Mesothelial cell of epicardium (in vitro differentiated cells): ENCODE measurements around the gene SOST. TPM values are rescaled to one million over a fixed set of nuclear protein-coding genes. Genes with fewer than 3 reads are reported as not detected.

ENCODE experiments used
- DNase-seq, 2 experiments: peaks; one replicate each; pipeline ENCODE4 v3.0.0; 2021; ENCODE audit warnings: low spot score in 2 of 2; ENCODE audit not compliant: unreplicated experiment in 2 of 2
- H3K27ac Mint-ChIP-seq: 2 replicates; pipeline ENCODE4 v1.8.0; 2021; ENCODE audit warnings: mixed read lengths
- H3K27me3 Mint-ChIP-seq: 2 replicates; pipeline ENCODE4 v1.8.0; 2021; ENCODE audit warnings: low read depth, mixed read lengths
- H3K36me3 Mint-ChIP-seq: 2 replicates; pipeline ENCODE4 v1.8.0; 2021; ENCODE audit warnings: mixed read lengths
- H3K4me1 Mint-ChIP-seq: 2 replicates; pipeline ENCODE4 v1.8.0; 2021; ENCODE audit warnings: mixed read lengths
- H3K4me3 Mint-ChIP-seq: 2 replicates; pipeline ENCODE4 v1.8.0; 2021; ENCODE audit warnings: mild to moderate bottlenecking, moderate library complexity, mixed read lengths
- H3K9me3 Mint-ChIP-seq: 2 replicates; pipeline ENCODE4 v1.8.0; 2021; ENCODE audit warnings: mixed read lengths
- total RNA-seq: library from RNA; stranded (reverse); gene quantifications from 3 replicates; pipeline ENCODE4 v1.2.1, GENCODE V29; 2021
- TF ChIP-seq, protein P1 (sequence below): fragments of 200-600 bp; sonication (generic); IDR thresholded peaks from one replicate; pipeline ENCODE4 v1.5.0; 2021; ENCODE audit warnings: antibody characterized with exemption; ENCODE audit not compliant: unreplicated experiment

The SOST gene
- total RNA-seq, 1 donor from 2014 or later, result 0.27 TPM

DNA sequence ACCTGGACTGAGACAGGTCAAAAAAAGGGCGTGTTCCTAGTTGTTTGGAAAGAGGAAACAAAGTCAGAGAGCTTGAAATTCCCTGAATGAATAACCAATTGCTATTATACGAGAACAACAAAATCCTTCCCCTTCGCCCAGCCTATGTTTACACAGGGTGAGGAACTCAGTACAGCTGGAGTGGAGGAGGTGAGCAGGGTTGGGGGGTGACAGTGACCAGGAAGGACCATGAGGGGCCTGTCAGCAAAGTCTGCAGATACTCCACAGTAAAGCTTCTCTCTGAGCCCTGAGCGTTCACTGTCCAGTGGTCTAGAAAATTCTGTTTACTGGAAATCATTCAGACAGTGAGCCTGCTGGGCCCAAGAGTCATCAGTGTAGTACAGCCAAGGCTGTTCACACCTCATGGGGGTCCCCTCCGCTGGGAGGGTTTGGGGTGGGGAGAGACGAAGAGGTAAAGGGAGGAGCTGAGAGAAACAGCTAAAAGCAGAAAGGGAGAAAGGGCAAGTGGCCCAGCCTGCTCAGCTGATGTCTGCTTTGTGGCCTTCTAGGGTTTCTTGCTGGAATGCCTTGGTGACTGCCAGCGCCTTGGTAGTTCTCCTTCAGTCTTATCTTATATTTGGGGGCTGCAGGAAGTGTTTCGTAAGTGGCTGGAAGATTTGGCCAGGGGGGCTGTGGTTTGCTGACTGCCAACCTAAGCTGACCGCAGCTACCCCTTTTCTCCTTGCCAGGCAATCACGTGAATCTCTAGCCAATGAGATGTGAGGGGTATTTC, 14.5 kb upstream of the SOST start:
- H3K36me3 Mint-ChIP-seq, result peaks cover 43% of the 10 kb centered on the region
- H3K4me1 Mint-ChIP-seq, result peaks cover 3% of the 10 kb centered on the region
- H3K9me3 Mint-ChIP-seq, result no peaks in the 10 kb centered on the region
- H3K27me3 Mint-ChIP-seq, result no peaks in the 10 kb centered on the region
- no peak overlapping the region for H3K27ac Mint-ChIP-seq
- TF ChIP-seq, protein P1, sequence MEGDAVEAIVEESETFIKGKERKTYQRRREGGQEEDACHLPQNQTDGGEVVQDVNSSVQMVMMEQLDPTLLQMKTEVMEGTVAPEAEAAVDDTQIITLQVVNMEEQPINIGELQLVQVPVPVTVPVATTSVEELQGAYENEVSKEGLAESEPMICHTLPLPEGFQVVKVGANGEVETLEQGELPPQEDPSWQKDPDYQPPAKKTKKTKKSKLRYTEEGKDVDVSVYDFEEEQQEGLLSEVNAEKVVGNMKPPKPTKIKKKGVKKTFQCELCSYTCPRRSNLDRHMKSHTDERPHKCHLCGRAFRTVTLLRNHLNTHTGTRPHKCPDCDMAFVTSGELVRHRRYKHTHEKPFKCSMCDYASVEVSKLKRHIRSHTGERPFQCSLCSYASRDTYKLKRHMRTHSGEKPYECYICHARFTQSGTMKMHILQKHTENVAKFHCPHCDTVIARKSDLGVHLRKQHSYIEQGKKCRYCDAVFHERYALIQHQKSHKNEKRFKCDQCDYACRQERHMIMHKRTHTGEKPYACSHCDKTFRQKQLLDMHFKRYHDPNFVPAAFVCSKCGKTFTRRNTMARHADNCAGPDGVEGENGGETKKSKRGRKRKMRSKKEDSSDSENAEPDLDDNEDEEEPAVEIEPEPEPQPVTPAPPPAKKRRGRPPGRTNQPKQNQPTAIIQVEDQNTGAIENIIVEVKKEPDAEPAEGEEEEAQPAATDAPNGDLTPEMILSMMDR, result no peak
- no peak for DNase-seq
- no peak overlapping the region for H3K4me3 Mint-ChIP-seq

GRCh38 chr17:43771463-43771862, 12.9 kb upstream of the SOST start:
- Mint-ChIP-seq H3K36me3 (peaks cover 43% of the 10 kb centered on the region), H3K4me3 (no peak overlapping the region), H3K4me1 (no peaks in the 10 kb centered on the region), H3K9me3 (no peaks in the 10 kb centered on the region), H3K27me3 (no peaks in the 10 kb centered on the region), H3K27ac (no peak overlapping the region)
- DNase-seq, result no peak
- TF ChIP-seq, protein P1, result no peak

DNA sequence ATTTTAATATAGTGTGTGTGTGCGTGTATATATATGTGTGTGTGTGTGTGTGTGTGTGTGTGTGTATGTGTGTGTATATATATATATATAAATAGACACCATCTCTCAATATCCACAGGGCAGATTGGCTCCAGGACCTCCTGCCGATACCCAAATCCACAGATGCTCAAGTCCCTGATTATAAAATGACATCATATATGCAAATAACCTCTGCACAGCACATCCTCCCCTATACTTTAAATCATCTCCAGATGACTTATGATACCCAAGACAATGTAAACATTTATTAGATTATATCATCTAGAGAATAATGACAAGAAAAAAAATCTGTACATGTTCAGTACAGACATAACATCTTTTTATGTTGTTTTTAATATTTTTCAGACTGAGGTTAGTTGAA, 12.4 kb upstream of the SOST start:
- TF ChIP-seq, protein P1, result no peak
- H3K9me3 Mint-ChIP-seq, result no peaks in the 10 kb centered on the region
- no peak overlapping the region for H3K4me3 Mint-ChIP-seq
- H3K27ac Mint-ChIP-seq, result no peak overlapping the region
- no peak for DNase-seq
- H3K4me1 Mint-ChIP-seq, result no peaks in the 10 kb centered on the region
- H3K27me3 Mint-ChIP-seq, result no peaks in the 10 kb centered on the region
- peaks cover 43% of the 10 kb centered on the region for H3K36me3 Mint-ChIP-seq

- no peak overlapping the region for H3K4me3 Mint-ChIP-seq
- no peak overlapping the region for H3K27ac Mint-ChIP-seq
- DNase-seq, result no peak
- H3K9me3 Mint-ChIP-seq, result no peaks in the 10 kb centered on the region
- TF ChIP-seq, protein P1, result no peak
- no peaks in the 10 kb centered on the region for H3K27me3 Mint-ChIP-seq
- no peaks in the 10 kb centered on the region for H3K4me1 Mint-ChIP-seq
- H3K36me3 Mint-ChIP-seq, result peaks cover 41% of the 10 kb centered on the region
Observed at GRCh38 chr17:43769859-43770258, 11.3 kb upstream of the SOST start.

DNA sequence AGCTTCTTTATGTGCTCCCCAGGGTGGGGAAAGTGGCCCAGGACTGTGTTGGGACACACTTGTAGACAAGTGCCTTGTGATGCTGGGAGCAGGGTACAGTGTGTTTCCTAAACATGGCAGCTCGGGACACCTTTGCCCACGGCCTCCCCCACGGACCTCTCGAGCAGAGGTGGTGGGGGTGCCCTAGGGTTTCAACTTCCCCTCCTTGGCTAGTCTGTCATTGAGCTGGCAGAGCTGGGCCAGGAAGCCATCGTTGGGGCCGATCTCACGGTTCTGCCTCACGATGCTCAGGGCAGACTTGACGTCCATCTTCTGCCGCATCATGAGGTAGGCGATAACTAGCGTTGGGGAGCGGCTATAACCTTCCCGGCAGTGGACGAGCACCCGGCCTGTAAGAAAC, 10.8 kb upstream of the SOST start:
- H3K36me3 Mint-ChIP-seq, result peaks cover 41% of the 10 kb centered on the region
- no peak overlapping the region for H3K27ac Mint-ChIP-seq
- H3K4me1 Mint-ChIP-seq, result no peaks in the 10 kb centered on the region
- TF ChIP-seq, protein P1, result no peak
- H3K9me3 Mint-ChIP-seq, result no peaks in the 10 kb centered on the region
- H3K27me3 Mint-ChIP-seq, result no peaks in the 10 kb centered on the region
- no peak overlapping the region for H3K4me3 Mint-ChIP-seq
- DNase-seq, result no peak

- no peaks in the 10 kb centered on the region for H3K9me3 Mint-ChIP-seq
- TF ChIP-seq, protein P1, result no peak
- peaks cover 41% of the 10 kb centered on the region for H3K36me3 Mint-ChIP-seq
- H3K4me1 Mint-ChIP-seq, result no peaks in the 10 kb centered on the region
- no peak for DNase-seq
- H3K4me3 Mint-ChIP-seq, result no peak overlapping the region
- H3K27me3 Mint-ChIP-seq, result no peaks in the 10 kb centered on the region
- H3K27ac Mint-ChIP-seq, result no peak overlapping the region
Observed at GRCh38 chr17:43768943-43769342, 10.4 kb upstream of the SOST start.
